Measurements from ENCODE around the gene UBB. TPM values are rescaled to one million over a fixed set of nuclear protein-coding genes. Genes with fewer than 3 reads are reported as not detected.

Gene UBB
- polyA plus RNA-seq, 1 experiment: 1,944 TPM

DNA sequence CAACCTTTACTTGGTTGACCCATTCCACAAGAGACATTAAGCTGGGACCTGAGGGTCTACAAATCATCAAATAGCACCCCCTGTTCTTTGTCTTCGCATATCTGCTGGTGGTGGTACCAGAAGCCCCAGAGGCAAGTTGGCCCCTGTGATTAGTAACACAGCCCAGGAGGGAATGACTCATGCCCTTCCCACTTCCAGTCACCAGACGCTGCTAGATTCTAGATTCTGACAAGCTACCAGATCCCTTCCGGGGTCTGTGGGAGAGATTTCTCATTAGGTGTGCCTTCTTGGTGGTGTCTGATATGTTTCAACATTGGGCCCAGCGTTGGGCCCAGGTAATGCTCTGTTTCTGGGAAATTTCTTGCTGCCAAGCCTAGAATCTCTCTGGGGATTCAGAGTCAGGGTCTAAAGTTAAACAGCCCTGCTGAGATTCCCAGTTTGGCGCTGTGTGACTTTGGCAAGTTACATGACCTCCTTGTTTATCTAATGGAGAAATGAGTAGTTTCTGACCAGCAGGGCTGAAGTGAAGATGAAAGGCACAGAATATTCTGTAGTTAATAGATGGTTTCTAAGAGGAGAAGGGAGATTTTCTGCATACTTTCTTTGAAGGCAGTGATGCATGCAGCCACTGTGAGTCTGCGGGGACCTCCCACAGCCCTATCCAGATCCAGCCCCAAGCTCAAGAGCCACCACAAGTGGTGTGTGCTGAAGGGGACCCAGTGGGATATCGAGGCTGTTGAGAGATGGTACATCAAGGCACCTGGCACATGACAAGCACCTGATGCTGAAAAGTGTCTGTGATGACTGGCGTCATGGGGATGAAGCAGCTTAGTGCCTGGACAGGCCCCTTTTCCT lies 38.4 kb downstream of the UBB start:
- H3K27ac ChIP-seq (ENCODE audit: low read depth, low read length): peak overlapping the region; percentile 99
- DNase-seq (ENCODE audit: low read depth, low spot score): peak; percentile 66
- ChIA-PET CTCF (interaction anchor here (1.1 to 4.7 kb wide), 2 partner anchors 9 to 55 kb away, joined by 3 to 26 read pairs; no protein-coding TSS in a partner anchor), POLR2A (interaction anchor here (0.6 to 4.4 kb wide), 8 partner anchors 8 to 38 kb away, joined by 3 to 28 read pairs (median 4); partner anchors contain the start of gene UBB)
- TF ChIP-seq, protein P1, sequence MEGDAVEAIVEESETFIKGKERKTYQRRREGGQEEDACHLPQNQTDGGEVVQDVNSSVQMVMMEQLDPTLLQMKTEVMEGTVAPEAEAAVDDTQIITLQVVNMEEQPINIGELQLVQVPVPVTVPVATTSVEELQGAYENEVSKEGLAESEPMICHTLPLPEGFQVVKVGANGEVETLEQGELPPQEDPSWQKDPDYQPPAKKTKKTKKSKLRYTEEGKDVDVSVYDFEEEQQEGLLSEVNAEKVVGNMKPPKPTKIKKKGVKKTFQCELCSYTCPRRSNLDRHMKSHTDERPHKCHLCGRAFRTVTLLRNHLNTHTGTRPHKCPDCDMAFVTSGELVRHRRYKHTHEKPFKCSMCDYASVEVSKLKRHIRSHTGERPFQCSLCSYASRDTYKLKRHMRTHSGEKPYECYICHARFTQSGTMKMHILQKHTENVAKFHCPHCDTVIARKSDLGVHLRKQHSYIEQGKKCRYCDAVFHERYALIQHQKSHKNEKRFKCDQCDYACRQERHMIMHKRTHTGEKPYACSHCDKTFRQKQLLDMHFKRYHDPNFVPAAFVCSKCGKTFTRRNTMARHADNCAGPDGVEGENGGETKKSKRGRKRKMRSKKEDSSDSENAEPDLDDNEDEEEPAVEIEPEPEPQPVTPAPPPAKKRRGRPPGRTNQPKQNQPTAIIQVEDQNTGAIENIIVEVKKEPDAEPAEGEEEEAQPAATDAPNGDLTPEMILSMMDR (IDR thresholded peaks at IDR 0.05; ENCODE audit: low read depth, low read length): no peak
- H3K27me3 ChIP-seq (ENCODE audit: control insufficient read depth, insufficient read depth, low read length): no peaks in the 10 kb centered on the region
- H3K4me3 ChIP-seq (ENCODE audit: low read depth, low read length): peak overlapping the region; percentile 20
- H3K9me3 ChIP-seq (ENCODE audit: control insufficient read depth, insufficient read depth, low read length): no peaks in the 10 kb centered on the region; the same call in 1 of the 2 replicates

DNA sequence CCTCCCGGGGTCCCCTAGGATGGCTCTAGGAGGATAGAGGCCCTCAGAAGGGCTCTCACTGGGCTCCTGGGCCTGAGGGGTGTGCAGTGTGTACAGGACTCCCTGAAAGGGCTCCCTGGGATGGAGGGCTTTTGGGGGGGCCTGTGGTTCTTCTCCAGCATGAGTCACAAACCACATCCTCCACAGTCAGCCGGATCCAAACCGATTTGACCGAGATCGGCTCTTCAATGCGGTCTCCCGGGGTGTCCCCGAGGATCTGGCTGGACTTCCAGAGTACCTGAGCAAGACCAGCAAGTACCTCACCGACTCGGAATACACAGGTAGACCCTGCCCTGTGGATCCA lies 39.0 kb downstream of the UBB start:
- TF ChIP-seq, protein P1 (IDR thresholded peaks at IDR 0.05; ENCODE audit: low read depth, low read length): no peak
- CTCF ChIA-PET: interaction anchor here (1.1 to 4.7 kb wide), 2 partner anchors 8 to 56 kb away, joined by 3 to 26 read pairs; no protein-coding TSS in a partner anchor
- Histone ChIP-seq H3K9me3 (ENCODE audit: control insufficient read depth, insufficient read depth, low read length) (no peaks in the 10 kb centered on the region; the same call in 1 of the 2 replicates), H3K4me3 (ENCODE audit: low read depth, low read length) (peak overlapping the region; percentile 20), H3K27me3 (ENCODE audit: control insufficient read depth, insufficient read depth, low read length) (no peaks in the 10 kb centered on the region), H3K27ac (ENCODE audit: low read depth, low read length) (peak overlapping the region; percentile 99)
- peak; percentile 50 for DNase-seq (ENCODE audit: low read depth, low spot score)
- POLR2A ChIA-PET: interaction anchor here (1.0 to 4.4 kb wide), 5 partner anchors 8 to 39 kb away, joined by 3 to 28 read pairs (median 5); partner anchors contain the start of gene UBB

DNA sequence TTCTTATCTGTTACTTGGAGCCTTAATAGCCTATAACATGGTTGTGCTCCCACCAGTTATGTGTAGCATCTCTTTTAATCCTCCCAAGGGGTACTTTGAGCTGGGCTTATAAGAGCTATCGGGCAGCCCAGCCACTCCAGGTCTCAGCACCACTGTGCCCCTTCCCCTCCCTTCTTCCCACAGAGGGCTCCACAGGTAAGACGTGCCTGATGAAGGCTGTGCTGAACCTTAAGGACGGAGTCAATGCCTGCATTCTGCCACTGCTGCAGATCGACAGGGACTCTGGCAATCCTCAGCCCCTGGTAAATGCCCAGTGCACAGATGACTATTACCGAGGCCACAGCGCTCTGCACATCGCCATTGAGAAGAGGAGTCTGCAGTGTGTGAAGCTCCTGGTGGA lies 41.5 kb downstream of the UBB start:
- DNase-seq (ENCODE audit: low read depth, low spot score): no peak
- Histone ChIP-seq H3K27me3 (ENCODE audit: control insufficient read depth, insufficient read depth, low read length) (no peaks in the 10 kb centered on the region), H3K4me3 (ENCODE audit: low read depth, low read length) (no peak overlapping the region), H3K27ac (ENCODE audit: low read depth, low read length) (no peak overlapping the region), H3K9me3 (ENCODE audit: control insufficient read depth, insufficient read depth, low read length) (no peaks in the 10 kb centered on the region)
- CTCF ChIA-PET: interaction anchor here (0.6 kb wide), 1 partner anchor 16 kb away, joined by 3 read pairs; no protein-coding TSS in a partner anchor
- TF ChIP-seq, protein P1 (IDR thresholded peaks at IDR 0.05; ENCODE audit: low read depth, low read length): no peak
- POLR2A ChIA-PET: interaction anchor here (0.7 kb wide), 1 partner anchor 798 kb away, joined by 6 read pairs; no protein-coding TSS in a partner anchor

DNA sequence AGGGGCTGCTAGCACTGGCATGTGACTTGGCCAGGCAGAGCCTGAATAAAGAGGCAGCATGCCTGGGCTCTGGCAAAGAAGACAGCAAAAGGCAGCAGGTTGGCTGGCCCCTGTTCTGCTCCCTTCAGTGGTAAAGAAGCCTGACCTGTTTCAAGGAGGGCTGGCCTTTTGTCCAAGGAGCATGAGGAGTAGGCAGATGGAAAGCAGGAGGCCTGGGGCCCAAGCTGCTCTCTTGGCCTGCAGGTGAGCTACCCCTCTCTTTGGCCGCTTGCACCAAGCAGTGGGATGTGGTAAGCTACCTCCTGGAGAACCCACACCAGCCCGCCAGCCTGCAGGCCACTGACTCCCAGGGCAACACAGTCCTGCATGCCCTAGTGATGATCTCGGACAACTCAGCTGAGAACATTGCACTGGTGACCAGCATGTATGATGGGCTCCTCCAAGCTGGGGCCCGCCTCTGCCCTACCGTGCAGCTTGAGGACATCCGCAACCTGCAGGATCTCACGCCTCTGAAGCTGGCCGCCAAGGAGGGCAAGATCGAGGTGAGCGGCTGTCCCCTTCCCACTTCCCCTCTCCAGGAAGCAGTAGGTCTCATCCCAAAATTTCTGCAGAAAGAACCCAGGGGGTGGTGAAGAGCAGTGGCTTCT lies 42.5 kb downstream of the UBB start:
- no peaks in the 10 kb centered on the region for H3K27me3 ChIP-seq (ENCODE audit: control insufficient read depth, insufficient read depth, low read length)
- ChIA-PET CTCF (interaction anchor here (1.3 kb wide), 1 partner anchor 60 kb away, joined by 5 read pairs; no protein-coding TSS in a partner anchor), POLR2A (no interaction called here)
- H3K9me3 ChIP-seq (ENCODE audit: control insufficient read depth, insufficient read depth, low read length): no peaks in the 10 kb centered on the region
- H3K27ac ChIP-seq (ENCODE audit: low read depth, low read length): no peak overlapping the region
- DNase-seq (ENCODE audit: low read depth, low spot score): no peak
- no peak overlapping the region for H3K4me3 ChIP-seq (ENCODE audit: low read depth, low read length)
- TF ChIP-seq, protein P1 (IDR thresholded peaks at IDR 0.05; ENCODE audit: low read depth, low read length): no peak

All from AG04450 (cell line).